ENCODE results near the gene NECAB2. TPM values are rescaled to one million over a fixed set of nuclear protein-coding genes. Genes with fewer than 3 reads are reported as not detected.

The NECAB2 gene
- total and polyA plus RNA-seq, 2 donors (not counting 1 experiment from before 2014, with no cell fraction given) = 0.03 to 0.17 TPM

DNA sequence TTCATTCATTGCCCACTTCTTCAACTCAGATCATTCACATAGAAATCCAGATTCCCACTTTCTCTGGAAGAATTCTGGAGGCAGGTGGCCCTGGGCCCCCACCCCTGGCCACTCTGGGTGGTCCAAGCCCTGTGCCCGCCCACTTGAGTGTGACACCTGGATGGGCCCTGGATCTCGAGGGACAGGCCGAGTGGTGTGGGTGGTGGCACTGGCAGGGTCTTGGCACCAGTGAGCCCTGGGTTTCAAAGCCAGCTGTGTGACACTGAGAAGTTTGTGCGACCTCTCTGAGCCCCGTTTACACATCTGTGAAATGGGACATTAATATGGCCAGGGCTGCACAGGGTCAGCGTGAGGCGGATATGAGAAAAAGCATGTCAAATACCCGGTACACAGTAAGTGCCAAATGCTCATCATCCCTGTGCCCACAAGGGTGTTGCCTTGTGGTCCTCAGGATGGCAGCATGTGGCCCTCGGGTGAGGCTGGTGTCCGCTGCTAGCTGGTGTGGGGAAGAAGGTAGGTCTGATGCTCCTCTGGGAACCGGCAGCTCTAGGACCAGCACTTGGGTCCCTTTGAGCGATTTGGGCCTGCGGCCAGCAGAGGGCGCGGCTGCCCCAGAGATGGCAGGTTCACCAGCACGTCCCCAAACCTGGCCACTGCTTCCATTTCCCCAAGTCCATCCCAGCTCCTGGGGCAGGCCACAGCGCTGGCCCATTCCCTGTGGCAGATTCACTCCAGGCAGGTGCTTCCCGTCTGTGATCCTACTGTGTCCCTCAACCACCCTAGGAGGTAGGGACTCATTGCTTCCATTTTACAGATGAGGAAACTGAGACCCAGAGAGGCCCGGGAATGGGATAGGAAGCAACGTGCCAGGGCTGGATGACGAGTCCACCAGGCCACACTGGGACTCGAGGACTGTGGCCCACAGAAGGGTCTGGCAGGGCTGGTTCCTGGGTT is 11.4 kb upstream of the NECAB2 start:
- Histone ChIP-seq H2AFZ (ENCODE audit: low read length) (no peak overlapping the region), H3K4me3 (replicated peaks in 1 of 4; ENCODE audit: control extremely low read depth in 1 of 4, insufficient read depth in 1 of 4, low read depth in 3 of 4, low read length in 4 of 4) (no peak overlapping the region), H3K4me1 (ENCODE audit: control insufficient read depth, extremely low read depth, insufficient read depth, low read length) (peaks cover 18% of the 10 kb centered on the region), H3K4me2 (ENCODE audit: extremely low read depth, insufficient read depth, low read length) (peak overlapping the region; percentile 8), H3K79me2 (ENCODE audit: control insufficient read depth, insufficient read depth, low read length) (peaks cover 4% of the 10 kb centered on the region), H3K9ac (ENCODE audit: insufficient read depth, low read length) (no peak overlapping the region), H4K20me1 (ENCODE audit: control insufficient read depth, extremely low read depth, insufficient read depth, low read length) (no peaks in the 10 kb centered on the region), H3K27ac (ENCODE audit: insufficient read depth, low read length) (no peak overlapping the region), H3K36me3 (ENCODE audit: control insufficient read depth, insufficient read depth, low read length) (peaks cover 10% of the 10 kb centered on the region), H3K9me3 (ENCODE audit: control insufficient read depth, insufficient read depth, low read depth, low read length) (no peaks in the 10 kb centered on the region), H3K27me3 (ENCODE audit: control insufficient read depth, insufficient read depth, low read length) (no peaks in the 10 kb centered on the region)
- TF ChIP-seq, protein P1, sequence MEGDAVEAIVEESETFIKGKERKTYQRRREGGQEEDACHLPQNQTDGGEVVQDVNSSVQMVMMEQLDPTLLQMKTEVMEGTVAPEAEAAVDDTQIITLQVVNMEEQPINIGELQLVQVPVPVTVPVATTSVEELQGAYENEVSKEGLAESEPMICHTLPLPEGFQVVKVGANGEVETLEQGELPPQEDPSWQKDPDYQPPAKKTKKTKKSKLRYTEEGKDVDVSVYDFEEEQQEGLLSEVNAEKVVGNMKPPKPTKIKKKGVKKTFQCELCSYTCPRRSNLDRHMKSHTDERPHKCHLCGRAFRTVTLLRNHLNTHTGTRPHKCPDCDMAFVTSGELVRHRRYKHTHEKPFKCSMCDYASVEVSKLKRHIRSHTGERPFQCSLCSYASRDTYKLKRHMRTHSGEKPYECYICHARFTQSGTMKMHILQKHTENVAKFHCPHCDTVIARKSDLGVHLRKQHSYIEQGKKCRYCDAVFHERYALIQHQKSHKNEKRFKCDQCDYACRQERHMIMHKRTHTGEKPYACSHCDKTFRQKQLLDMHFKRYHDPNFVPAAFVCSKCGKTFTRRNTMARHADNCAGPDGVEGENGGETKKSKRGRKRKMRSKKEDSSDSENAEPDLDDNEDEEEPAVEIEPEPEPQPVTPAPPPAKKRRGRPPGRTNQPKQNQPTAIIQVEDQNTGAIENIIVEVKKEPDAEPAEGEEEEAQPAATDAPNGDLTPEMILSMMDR (conservative IDR thresholded peaks at IDR 0.05 in 1 of 2, IDR thresholded peaks at IDR 0.05 in 1 of 2; ENCODE audit: low read depth in 1 of 2, low read length in 2 of 2) = peak; percentile 60 to 85
- TF ChIP-seq EZH2 (IDR thresholded peaks at IDR 0.05; ENCODE audit: low read length, missing control alignments) = no peak
- peak; percentile 57 to 80 for DNase-seq (ENCODE audit: low read depth in 2 of 2)

DNA sequence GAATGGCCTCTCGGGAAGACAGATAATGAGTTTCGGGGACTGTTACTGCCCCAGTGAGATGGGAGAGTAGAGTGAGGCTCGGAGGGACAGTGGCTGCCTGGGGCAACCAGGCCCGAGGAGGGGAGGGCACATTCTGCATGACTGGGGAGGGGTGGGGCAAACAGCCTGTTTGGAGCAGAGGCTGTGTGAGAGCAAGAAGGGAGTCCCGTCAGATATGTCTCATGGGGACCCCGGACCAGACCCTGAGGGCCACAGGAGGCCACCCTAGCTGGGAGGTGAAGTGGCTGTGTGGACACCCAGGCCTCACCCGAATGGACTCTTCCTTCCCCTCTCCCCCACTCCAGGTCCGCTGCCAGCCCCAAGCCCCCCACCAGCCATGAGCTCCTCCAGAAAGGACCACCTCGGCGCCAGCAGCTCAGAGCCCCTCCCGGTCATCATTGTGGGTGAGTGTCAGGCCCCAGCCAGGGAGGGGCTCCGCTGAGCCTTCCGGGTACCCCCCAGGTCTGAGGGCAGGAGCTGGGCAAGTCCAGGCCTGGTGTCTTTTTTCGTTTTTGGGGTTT is 10.7 kb upstream of the NECAB2 start:
- Histone ChIP-seq H3K27ac (ENCODE audit: insufficient read depth, low read length) (no peak overlapping the region), H3K4me3 (replicated peaks in 1 of 4; ENCODE audit: control extremely low read depth in 1 of 4, insufficient read depth in 1 of 4, low read depth in 3 of 4, low read length in 4 of 4) (no peak overlapping the region), H3K27me3 (ENCODE audit: control insufficient read depth, insufficient read depth, low read length) (no peaks in the 10 kb centered on the region), H3K9ac (ENCODE audit: insufficient read depth, low read length) (no peak overlapping the region), H2AFZ (ENCODE audit: low read length) (no peak overlapping the region), H4K20me1 (ENCODE audit: control insufficient read depth, extremely low read depth, insufficient read depth, low read length) (no peaks in the 10 kb centered on the region), H3K79me2 (ENCODE audit: control insufficient read depth, insufficient read depth, low read length) (peaks cover 4% of the 10 kb centered on the region), H3K4me1 (ENCODE audit: control insufficient read depth, extremely low read depth, insufficient read depth, low read length) (peaks cover 18% of the 10 kb centered on the region), H3K4me2 (ENCODE audit: extremely low read depth, insufficient read depth, low read length) (no peak overlapping the region), H3K36me3 (ENCODE audit: control insufficient read depth, insufficient read depth, low read length) (peaks cover 10% of the 10 kb centered on the region), H3K9me3 (ENCODE audit: control insufficient read depth, insufficient read depth, low read depth, low read length) (no peaks in the 10 kb centered on the region)
- no peak for DNase-seq (ENCODE audit: low read depth in 2 of 2)
- TF ChIP-seq, protein P1 (conservative IDR thresholded peaks at IDR 0.05 in 1 of 2, IDR thresholded peaks at IDR 0.05 in 1 of 2; ENCODE audit: low read depth in 1 of 2, low read length in 2 of 2) = no peak
- no peak for TF ChIP-seq EZH2 (IDR thresholded peaks at IDR 0.05; ENCODE audit: low read length, missing control alignments)

DNA sequence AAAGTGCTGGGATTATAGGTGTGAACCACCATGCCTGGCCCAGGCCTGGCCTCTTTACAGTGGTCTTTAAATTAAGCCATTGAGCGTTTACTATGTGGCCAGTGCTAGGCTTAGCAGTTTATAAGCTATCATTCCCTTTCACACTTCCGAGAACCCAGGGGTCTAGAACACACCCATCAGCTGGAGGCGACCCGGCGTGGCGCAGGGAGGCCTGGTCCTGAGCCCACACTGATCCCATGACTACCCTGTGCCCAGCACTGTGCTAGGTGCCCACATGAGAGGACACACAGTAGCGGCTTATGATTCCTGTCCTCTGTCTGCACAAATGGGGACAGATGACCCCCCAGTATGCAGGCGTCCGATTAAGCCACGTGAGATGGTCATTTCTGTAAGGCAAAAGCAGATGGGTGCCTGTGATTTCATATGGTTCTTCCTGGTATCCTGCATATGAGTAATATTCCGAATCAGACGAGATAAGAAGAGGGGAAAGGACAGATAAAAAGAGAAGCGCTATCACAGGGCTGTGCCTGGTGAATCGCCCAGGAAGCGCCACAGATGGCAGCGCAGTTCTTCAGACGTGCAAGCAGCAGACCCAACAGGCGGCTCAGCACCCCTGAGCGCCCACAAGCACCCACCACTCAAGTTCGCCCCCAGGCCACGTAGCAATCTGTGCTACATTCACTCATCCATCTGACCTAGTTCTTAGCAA is 9.8 kb upstream of the NECAB2 start:
- H4K20me1 ChIP-seq (ENCODE audit: control insufficient read depth, extremely low read depth, insufficient read depth, low read length) = no peaks in the 10 kb centered on the region
- H2AFZ ChIP-seq (ENCODE audit: low read length) = no peak overlapping the region
- no peak for TF ChIP-seq EZH2 (IDR thresholded peaks at IDR 0.05; ENCODE audit: low read length, missing control alignments)
- TF ChIP-seq, protein P1 (conservative IDR thresholded peaks at IDR 0.05 in 1 of 2, IDR thresholded peaks at IDR 0.05 in 1 of 2; ENCODE audit: low read depth in 1 of 2, low read length in 2 of 2) = no peak
- no peak overlapping the region for H3K9ac ChIP-seq (ENCODE audit: insufficient read depth, low read length)
- H3K9me3 ChIP-seq (ENCODE audit: control insufficient read depth, insufficient read depth, low read depth, low read length) = no peaks in the 10 kb centered on the region
- H3K4me1 ChIP-seq (ENCODE audit: control insufficient read depth, extremely low read depth, insufficient read depth, low read length) = peaks cover 15% of the 10 kb centered on the region
- peaks cover 10% of the 10 kb centered on the region for H3K36me3 ChIP-seq (ENCODE audit: control insufficient read depth, insufficient read depth, low read length)
- no peak overlapping the region for H3K27ac ChIP-seq (ENCODE audit: insufficient read depth, low read length)
- H3K4me2 ChIP-seq (ENCODE audit: extremely low read depth, insufficient read depth, low read length) = no peak overlapping the region
- no peak for DNase-seq (ENCODE audit: low read depth in 2 of 2)
- H3K4me3 ChIP-seq (replicated peaks in 1 of 4; ENCODE audit: control extremely low read depth in 1 of 4, insufficient read depth in 1 of 4, low read depth in 3 of 4, low read length in 4 of 4) = no peak overlapping the region
- H3K79me2 ChIP-seq (ENCODE audit: control insufficient read depth, insufficient read depth, low read length) = peaks cover 4% of the 10 kb centered on the region
- H3K27me3 ChIP-seq (ENCODE audit: control insufficient read depth, insufficient read depth, low read length) = no peaks in the 10 kb centered on the region

All from fibroblast of lung (primary cell).